Measurements from ENCODE around the gene KREMEN1.

Gene KREMEN1

GRCh38 chr22:29125844-29126243 is 53.0 kb downstream of the KREMEN1 start:
- TF ChIP-seq CTCF (IDR thresholded peaks at IDR 0.05; ENCODE audit: low read depth, low read length), result no peak
- no peak overlapping the region for H3K4me3 ChIP-seq (ENCODE audit: low read depth, low read length)
- no peak for DNase-seq (ENCODE audit: low read depth, low spot score)
- in situ Hi-C loops (cut with HindIII; ENCODE audit: low sequenced_read_pairs), result no loop called here

- H3K4me3 ChIP-seq (ENCODE audit: low read depth, low read length), result no peak overlapping the region
- TF ChIP-seq CTCF (IDR thresholded peaks at IDR 0.05; ENCODE audit: low read depth, low read length), result no peak
- no peak for DNase-seq (ENCODE audit: low read depth, low spot score)
- in situ Hi-C loops (cut with HindIII; ENCODE audit: low sequenced_read_pairs), result no loop called here
Observed at GRCh38 chr22:29126670-29127395, 54.0 kb downstream of the KREMEN1 start.

- TF ChIP-seq CTCF (IDR thresholded peaks at IDR 0.05; ENCODE audit: low read depth, low read length), result no peak
- H3K4me3 ChIP-seq (ENCODE audit: low read depth, low read length), result no peak overlapping the region
- in situ Hi-C loops (cut with HindIII; ENCODE audit: low sequenced_read_pairs), result no loop called here
- DNase-seq (ENCODE audit: low read depth, low spot score), result no peak
Observed at GRCh38 chr22:29128891-29129807, 56.3 kb downstream of the KREMEN1 start.

GRCh38 chr22:29129808-29130140 is 56.9 kb downstream of the KREMEN1 start:
- no peak for DNase-seq (ENCODE audit: low read depth, low spot score)
- no peak for TF ChIP-seq CTCF (IDR thresholded peaks at IDR 0.05; ENCODE audit: low read depth, low read length)
- H3K4me3 ChIP-seq (ENCODE audit: low read depth, low read length), result no peak overlapping the region
- in situ Hi-C loops (cut with HindIII; ENCODE audit: low sequenced_read_pairs), result no loop called here

- in situ Hi-C loops (cut with HindIII; ENCODE audit: low sequenced_read_pairs), result no loop called here
- no peak overlapping the region for H3K4me3 ChIP-seq (ENCODE audit: low read depth, low read length)
- TF ChIP-seq CTCF (IDR thresholded peaks at IDR 0.05; ENCODE audit: low read depth, low read length), result no peak
- no peak for DNase-seq (ENCODE audit: low read depth, low spot score)
Observed at GRCh38 chr22:29130476-29130875, 57.6 kb downstream of the KREMEN1 start.

- TF ChIP-seq CTCF (IDR thresholded peaks at IDR 0.05; ENCODE audit: low read depth, low read length), result no peak
- no peak for DNase-seq (ENCODE audit: low read depth, low spot score)
- H3K4me3 ChIP-seq (ENCODE audit: low read depth, low read length), result no peak overlapping the region
- in situ Hi-C loops (cut with HindIII; ENCODE audit: low sequenced_read_pairs), result no loop called here
Observed at GRCh38 chr22:29133603-29134133, 60.8 kb downstream of the KREMEN1 start.

Data from astrocyte of the spinal cord (primary cell).